Lung (tissue), 12 donors: ENCODE data around the gene FRMD1. TPM values are rescaled to one million over a fixed set of nuclear protein-coding genes. Genes with fewer than 3 reads are reported as not detected.
A peak's percentile ranks its signal among the peaks of the same experiment; 100 is the strongest.

ENCODE experiments used
- ATAC-seq: fragments of 200-7000 bp; cut with Tn5 transposase; one replicate; pipeline ENCODE4 v1.9.1; 2020; ENCODE audit warnings: moderate number of reproducible peaks; ENCODE audit not compliant: insufficient read depth, low FRiP score
- DNase-seq, 3 donors: peaks; one replicate each; pipeline ENCODE4 v3.0.0-alpha.2; 2013 to 2017
- H3K27ac ChIP-seq, 2 donors: one replicate each; pipeline ENCODE4 v1.5.1; 2013; ENCODE audit warnings: mild to moderate bottlenecking in 2 of 2, moderate library complexity in 2 of 2, control low read depth in 1 of 2, inconsistent platforms in 1 of 2, low read depth in 1 of 2, low read length in 1 of 2
- H3K27me3 ChIP-seq, 3 donors: one replicate each; pipeline ENCODE4 v1.5.1; 2013; ENCODE audit warnings: low read length in 2 of 3; ENCODE audit not compliant: control insufficient read depth in 3 of 3, insufficient read depth in 3 of 3
- H3K36me3 ChIP-seq, 4 donors: one replicate each; pipeline ENCODE4 v1.5.1; 2013; ENCODE audit warnings: low read length in 4 of 4, mild to moderate bottlenecking in 1 of 4, moderate library complexity in 1 of 4; ENCODE audit not compliant: control insufficient read depth in 4 of 4, insufficient read depth in 4 of 4
- H3K4me1 ChIP-seq, 5 donors: one replicate each; pipeline ENCODE4 v1.5.1; 2013; ENCODE audit warnings: low read length in 5 of 5, mild to moderate bottlenecking in 2 of 5, moderate library complexity in 1 of 5; ENCODE audit not compliant: control insufficient read depth in 5 of 5, insufficient read depth in 5 of 5
- H3K4me3 ChIP-seq: one replicate; pipeline ENCODE4 v1.5.1; 2013; ENCODE audit warnings: mild to moderate bottlenecking, control low read depth, moderate library complexity
- H3K9ac ChIP-seq, 2 donors: one replicate each; pipeline ENCODE4 v1.5.1; 2013; ENCODE audit warnings: low read length in 2 of 2, control low read depth in 1 of 2; ENCODE audit not compliant: insufficient read depth in 1 of 2
- H3K9me3 ChIP-seq, 4 donors: one replicate each; pipeline ENCODE4 v1.5.1; 2013; ENCODE audit warnings: low read length in 3 of 4, mild to moderate bottlenecking in 1 of 4, moderate library complexity in 1 of 4; ENCODE audit not compliant: control insufficient read depth in 4 of 4, insufficient read depth in 3 of 4
- WGBS, 2 donors: extraction: QIAGEN DNeasy Blood & Tissue Kit; methylation state at CpG; one replicate each; pipeline ENCODE4 v1.1.7; 2013; 5-methylcytosine and 5-hydroxymethylcytosine counted together
- polyA plus RNA-seq, 2 donors: library from polyadenylated mRNA; stranded (reverse); fragments of 200-250 nt; gene quantifications; one replicate each; pipeline ENCODE4 v1.2.1, GENCODE V29; 2013
- total RNA-seq, 2 donors: library from RNA; depleted of rRNA in 1 of 2; stranded (reverse); fragments of >200 nt in 1 of 2; gene quantifications; one replicate each; pipeline ENCODE4 v1.2.1, GENCODE V29; 2014 to 2021
- TF ChIP-seq, protein P1 (sequence below): IDR thresholded peaks from 2 replicates; pipeline ENCODE4 v1.5.1; 2012; ENCODE audit warnings: mild to moderate bottlenecking; ENCODE audit errors: control extremely low read depth, extremely low read depth
- donor health status: control.
- donor health status: control.
- donor health status: Bipolar disorder and iron deficiency.
- donor health status: healthy.
- donor health status: DM: yes; HTN: yes; CAD: no.

FRMD1 gene
- total and polyA plus RNA-seq, 4 donors: 0.02 to 1.4 (median 0.10) TPM

DNA sequence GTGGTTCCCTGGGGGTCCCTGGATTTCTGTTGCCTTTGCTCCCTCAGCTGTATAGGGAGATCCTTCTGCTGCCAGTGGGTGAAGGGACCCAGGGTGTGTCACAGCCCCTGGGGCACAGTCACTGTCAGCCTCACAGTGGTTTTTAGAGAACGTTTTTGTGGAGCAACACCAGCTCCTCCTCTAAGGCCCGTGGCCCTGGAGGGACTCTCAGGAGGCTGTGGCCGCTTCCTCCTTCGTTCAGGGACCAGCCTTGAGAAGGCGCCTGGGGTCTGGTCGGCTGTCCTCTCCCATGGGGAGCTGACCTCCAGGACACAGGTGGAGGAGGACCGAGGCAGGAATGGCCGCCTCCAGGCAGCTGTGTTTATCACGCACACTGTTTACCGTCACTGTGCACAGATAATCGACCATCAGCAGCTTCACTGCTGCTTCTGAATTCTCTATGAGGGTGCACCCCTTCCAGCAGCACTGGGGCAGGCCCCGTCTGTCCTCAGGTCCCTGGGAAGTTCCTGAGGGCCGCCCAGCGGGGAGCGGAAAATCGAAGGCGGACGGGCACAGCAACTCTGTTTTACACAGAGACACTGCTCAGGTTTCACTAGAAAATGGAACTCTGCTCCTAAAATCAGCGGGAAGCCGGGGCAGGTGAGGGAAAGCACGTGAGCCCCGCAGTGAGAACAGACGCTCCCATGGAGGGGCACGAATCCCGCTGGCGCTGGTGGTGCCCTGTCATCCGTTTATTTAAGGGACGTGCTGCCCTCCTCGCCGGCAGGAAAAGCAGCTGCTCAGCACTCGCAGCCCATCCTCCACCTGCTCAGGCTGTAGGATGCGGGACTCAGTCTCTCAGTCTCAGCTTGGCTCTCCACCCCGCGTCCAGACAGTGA lies 10.4 kb upstream of the FRMD1 start:
- H3K4me1 ChIP-seq: peaks cover 0 to 20% (median 7%) of the 10 kb centered on the region in 5 donors
- TF ChIP-seq, protein P1, sequence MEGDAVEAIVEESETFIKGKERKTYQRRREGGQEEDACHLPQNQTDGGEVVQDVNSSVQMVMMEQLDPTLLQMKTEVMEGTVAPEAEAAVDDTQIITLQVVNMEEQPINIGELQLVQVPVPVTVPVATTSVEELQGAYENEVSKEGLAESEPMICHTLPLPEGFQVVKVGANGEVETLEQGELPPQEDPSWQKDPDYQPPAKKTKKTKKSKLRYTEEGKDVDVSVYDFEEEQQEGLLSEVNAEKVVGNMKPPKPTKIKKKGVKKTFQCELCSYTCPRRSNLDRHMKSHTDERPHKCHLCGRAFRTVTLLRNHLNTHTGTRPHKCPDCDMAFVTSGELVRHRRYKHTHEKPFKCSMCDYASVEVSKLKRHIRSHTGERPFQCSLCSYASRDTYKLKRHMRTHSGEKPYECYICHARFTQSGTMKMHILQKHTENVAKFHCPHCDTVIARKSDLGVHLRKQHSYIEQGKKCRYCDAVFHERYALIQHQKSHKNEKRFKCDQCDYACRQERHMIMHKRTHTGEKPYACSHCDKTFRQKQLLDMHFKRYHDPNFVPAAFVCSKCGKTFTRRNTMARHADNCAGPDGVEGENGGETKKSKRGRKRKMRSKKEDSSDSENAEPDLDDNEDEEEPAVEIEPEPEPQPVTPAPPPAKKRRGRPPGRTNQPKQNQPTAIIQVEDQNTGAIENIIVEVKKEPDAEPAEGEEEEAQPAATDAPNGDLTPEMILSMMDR: no peak
- H3K9me3 ChIP-seq: peaks cover 0 to 8% (median 0%) of the 10 kb centered on the region in 4 donors
- no peak overlapping the region for H3K9ac ChIP-seq
- no peak overlapping the region for H3K27ac ChIP-seq
- no peak overlapping the region for H3K4me3 ChIP-seq
- DNase-seq (no peak), ATAC-seq (no peak)
- 79 to 84% methylated on average over 34 of the region's 34 CpGs for WGBS, 2 donors
- peaks cover 0 to 5% (median 0%) of the 10 kb centered on the region in 4 donors for H3K36me3 ChIP-seq
- H3K27me3 ChIP-seq: no peaks in the 10 kb centered on the region

GRCh38 chr6:168088161-168089053 lies 9.4 kb upstream of the FRMD1 start:
- Histone ChIP-seq H3K27ac (no peak overlapping the region), H3K9ac (peak overlapping the region in 1 of 2 donors; percentile 49), H3K27me3 (no peaks in the 10 kb centered on the region), H3K4me3 (no peak overlapping the region), H3K4me1 (peaks cover 0 to 20% (median 7%) of the 10 kb centered on the region in 5 donors), H3K9me3 (peaks cover 0 to 8% (median 0%) of the 10 kb centered on the region in 4 donors), H3K36me3 (peaks cover 0 to 5% (median 0%) of the 10 kb centered on the region in 4 donors)
- TF ChIP-seq, protein P1: no peak
- ATAC-seq: no peak
- 67 to 78% methylated on average over 20 of the region's 20 CpGs for WGBS, 2 donors
- peak; percentile 92 to 95 (median 95) for DNase-seq

DNA sequence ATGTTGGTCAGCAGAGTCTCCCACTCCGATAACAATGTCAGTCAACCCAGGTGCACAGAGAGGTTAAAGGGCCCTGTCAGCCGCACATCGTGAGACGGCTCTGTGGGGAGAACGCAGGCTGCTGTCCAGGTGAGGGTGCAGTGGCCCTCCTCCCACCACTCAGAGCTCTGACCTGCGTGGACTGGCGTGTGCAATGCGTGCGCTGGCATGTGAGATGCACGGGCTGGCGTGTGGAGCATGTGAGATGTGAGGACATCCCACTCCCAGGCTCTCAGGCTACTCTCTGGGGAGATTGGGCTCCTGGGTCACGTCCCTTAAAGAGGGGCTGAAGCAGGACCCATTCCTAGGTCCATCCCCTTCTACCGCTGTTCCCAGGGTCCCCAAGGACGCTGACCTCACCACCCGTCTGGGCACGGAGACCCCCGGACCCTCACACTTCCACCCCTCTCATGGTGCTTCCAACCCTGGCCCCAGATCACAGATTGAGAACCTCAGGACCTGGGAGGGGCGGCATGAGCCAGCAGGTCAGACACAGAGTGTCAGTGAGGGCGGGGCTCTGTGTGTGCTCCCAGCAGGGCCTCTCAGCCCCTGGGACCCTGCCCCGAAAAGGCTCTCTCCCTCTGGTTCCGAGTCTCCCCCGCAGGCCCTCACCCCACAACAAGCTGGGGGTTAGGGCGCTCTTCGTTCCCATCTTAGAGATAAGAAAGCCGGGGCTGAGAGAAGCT lies 8.6 kb upstream of the FRMD1 start:
- Histone ChIP-seq H3K9me3 (peaks cover 0 to 7% (median 0%) of the 10 kb centered on the region in 4 donors), H3K9ac (peak overlapping the region in 1 of 2 donors; percentile 49), H3K4me3 (no peak overlapping the region), H3K27ac (no peak overlapping the region), H3K4me1 (peaks cover 0 to 20% (median 9%) of the 10 kb centered on the region in 5 donors), H3K36me3 (peaks cover 0 to 5% (median 0%) of the 10 kb centered on the region in 4 donors), H3K27me3 (no peaks in the 10 kb centered on the region)
- DNase-seq (no peak), ATAC-seq (no peak)
- TF ChIP-seq, protein P1: no peak
- WGBS, 2 donors: 87% methylated on average over 25 of the region's 25 CpGs
